GM23248 (cell line): ENCODE results near the gene ICE2. TPM values are rescaled to one million over a fixed set of nuclear protein-coding genes. Genes with fewer than 3 reads are reported as not detected.
"Not testable (repeated sequence)": the region's sequence is repeated elsewhere in the genome, so short reads cannot be mapped to it uniquely, and the experiment has no call there.

Experiments
- DNase-seq: peaks from one replicate; pipeline ENCODE4 v3.0.0-alpha.2; 2015
- H2AFZ ChIP-seq: fragments of 200-600 bp; sonication (generic); 2 replicates; pipeline ENCODE4 v1.6.1; 2016; ENCODE audit warnings: antibody characterized with exemption
- H3F3A ChIP-seq: fragments of 200-600 bp; sonication (generic); 2 replicates; pipeline ENCODE4 v1.6.1; 2016; ENCODE audit warnings: mild to moderate bottlenecking, antibody characterized with exemption, mixed run types; ENCODE audit not compliant: insufficient read depth
- H3K27ac ChIP-seq: fragments of 200-600 bp; sonication (generic); 2 replicates; pipeline ENCODE4 v1.5.1; 2016; ENCODE audit warnings: mild to moderate bottlenecking
- H3K27me3 ChIP-seq: fragments of 200-600 bp; sonication (generic); replicated peaks from 2 replicates; pipeline ENCODE4 v1.6.1; 2016; ENCODE audit warnings: mild to moderate bottlenecking; ENCODE audit not compliant: insufficient read depth
- H3K36me3 ChIP-seq: fragments of 200-600 bp; sonication (generic); 2 replicates; pipeline ENCODE4 v1.6.1; 2016; ENCODE audit warnings: low read depth, mild to moderate bottlenecking
- H3K4me1 ChIP-seq: fragments of 200-600 bp; sonication (generic); 2 replicates; pipeline ENCODE4 v1.6.1; 2016; ENCODE audit warnings: mild to moderate bottlenecking; ENCODE audit not compliant: insufficient read depth
- H3K4me2 ChIP-seq: fragments of 200-600 bp; sonication (generic); one replicate; pipeline ENCODE4 v1.6.1; 2016; ENCODE audit warnings: mild to moderate bottlenecking; ENCODE audit not compliant: unreplicated experiment
- H3K4me3 ChIP-seq: fragments of 200-600 bp; sonication (generic); 2 replicates; pipeline ENCODE4 v1.5.1; 2016; ENCODE audit warnings: mild to moderate bottlenecking
- H3K79me2 ChIP-seq: fragments of 200-600 bp; sonication (generic); 2 replicates; pipeline ENCODE4 v1.6.1; 2016; ENCODE audit warnings: mild to moderate bottlenecking; ENCODE audit not compliant: insufficient read depth
- H3K9ac ChIP-seq: fragments of 200-600 bp; sonication (generic); 2 replicates; pipeline ENCODE4 v1.6.1; 2016; ENCODE audit warnings: mild to moderate bottlenecking
- H3K9me2 ChIP-seq: fragments of 200-600 bp; sonication (generic); 2 replicates; pipeline ENCODE4 v1.6.1; 2016; ENCODE audit warnings: mixed run types, mild to moderate bottlenecking, moderate library complexity; ENCODE audit not compliant: insufficient read depth
- H3K9me3 ChIP-seq: fragments of 200-600 bp; sonication (generic); one replicate; pipeline ENCODE4 v1.6.1; 2017; ENCODE audit warnings: low read depth
- H4K20me1 ChIP-seq: fragments of 200-600 bp; sonication (generic); 2 replicates; pipeline ENCODE4 v1.6.0; 2016; ENCODE audit not compliant: insufficient read depth
- EZH2 ChIP-seq: fragments of 200-600 bp; sonication (generic); IDR thresholded peaks from 2 replicates; pipeline ENCODE4 v1.6.1; 2018; ENCODE audit warnings: antibody characterized with exemption, mild to moderate bottlenecking; ENCODE audit not compliant: insufficient read depth, poor library complexity, severe bottlenecking
- EZH2phosphoT487 ChIP-seq: fragments of 200-600 bp; sonication (generic); IDR thresholded peaks from 2 replicates; pipeline ENCODE4 v1.6.1; 2018; ENCODE audit warnings: antibody characterized with exemption, moderate library complexity, mild to moderate bottlenecking, low read depth; ENCODE audit not compliant: insufficient read depth
- WGBS, 2 experiments: methylation state at CpG; one replicate each; pipeline ENCODE4 v1.1.6; 2015 to 2017; ENCODE audit warnings: low lambda C conversion rate in 2 of 2, low coverage in 1 of 2; ENCODE audit errors: missing lambda C conversion rate in 2 of 2; 5-methylcytosine and 5-hydroxymethylcytosine counted together
- in situ Hi-C: fragments of 300-500 bp; cut with MboI; formaldehyde crosslinking; loops from 2 replicates; pipeline ENCODE4 v1.15.0; 2020
- polyA plus RNA-seq: library from polyadenylated mRNA; unstranded; fragments of >200 nt; fragmentation: Nextera tagmentation; extraction: Ambion mirVana; gene quantifications from 2 replicates; pipeline ENCODE4 v1.2.1, GENCODE V29; 2016
- total RNA-seq: library from RNA; depleted of rRNA; stranded (reverse); fragments of >200 nt; shearing (Covaris generic); gene quantifications from 2 replicates; pipeline ENCODE4 v1.2.3, GENCODE V29; 2014

ICE2 gene
- total and polyA plus RNA-seq, 2 experiments from 2014 or later: 21.6 to 25.5 TPM

DNA sequence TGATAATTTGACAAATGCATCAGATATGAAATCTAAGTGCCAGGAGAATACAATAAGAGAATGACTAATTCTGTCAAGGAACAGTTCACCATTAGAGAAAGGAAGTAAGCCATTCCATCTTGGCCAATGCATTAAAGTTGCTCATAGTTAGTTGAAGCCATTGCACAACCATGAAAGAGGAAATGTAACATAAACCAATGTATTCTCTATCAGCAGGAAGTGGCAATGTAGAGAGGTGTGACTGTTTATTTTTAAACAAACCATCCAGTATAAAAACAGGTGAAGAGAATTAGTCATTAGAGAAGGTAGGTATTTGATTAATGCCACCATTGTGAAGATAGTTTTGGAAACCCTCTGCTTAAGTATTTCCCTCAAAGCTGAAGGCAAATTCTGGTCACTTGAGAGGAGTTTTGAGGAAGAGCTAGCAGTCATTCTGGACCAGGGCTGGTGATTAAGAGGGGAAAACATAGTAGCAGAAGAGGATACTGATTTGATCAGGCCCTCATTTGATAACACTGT, 70.4 kb downstream of the ICE2 start:
- peaks cover 5% of the 10 kb centered on the region; the same call in 1 of the 2 replicates for H3K79me2 ChIP-seq
- TF ChIP-seq EZH2phosphoT487 (no peak), EZH2 (no peak)

DNA sequence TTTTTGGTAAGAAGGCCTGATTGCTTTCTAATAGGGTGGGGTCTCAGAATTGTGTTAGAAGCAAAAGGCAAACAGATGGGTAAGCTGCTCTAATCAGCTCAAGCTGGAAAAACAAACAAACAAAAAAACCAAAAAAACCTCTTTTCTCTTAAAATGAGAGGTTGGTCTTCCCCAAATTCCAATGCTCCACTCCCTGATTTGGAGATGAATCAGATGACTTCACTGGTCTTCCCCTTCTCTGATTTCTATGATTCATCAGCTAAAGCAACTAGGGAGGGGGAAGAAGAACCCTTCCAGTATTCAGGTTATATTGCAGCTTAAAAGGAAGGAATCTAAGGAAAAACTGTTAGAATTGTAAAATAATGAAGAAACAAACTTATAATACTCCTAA, 71.5 kb downstream of the ICE2 start:
- Histone ChIP-seq H3F3A (peaks cover 46% of the 10 kb centered on the region), H3K27me3 (no peaks in the 10 kb centered on the region), H3K36me3 (no peaks in the 10 kb centered on the region), H3K9me3 (no peaks in the 10 kb centered on the region), H3K27ac (peak overlapping the region; percentile 57), H4K20me1 (no peaks in the 10 kb centered on the region), H2AFZ (no peak overlapping the region), H3K4me3 (peak overlapping the region; percentile 28; the same call in 1 of the 2 replicates), H3K4me2 (peak overlapping the region; percentile 72), H3K79me2 (peaks cover 5% of the 10 kb centered on the region; the same call in 1 of the 2 replicates), H3K9ac (peak overlapping the region; percentile 7; the same call in 1 of the 2 replicates), H3K4me1 (peaks cover 40% of the 10 kb centered on the region), H3K9me2 (no peaks in the 10 kb centered on the region)
- in situ Hi-C loops: no loop called here
- no peak for TF ChIP-seq EZH2phosphoT487
- TF ChIP-seq EZH2: no peak
- peak; percentile 85 for DNase-seq

More for the DNA sequence above, 70.4 kb downstream of the ICE2 start:
- Histone ChIP-seq H3K9me3 (no peaks in the 10 kb centered on the region), H3F3A (peaks cover 42% of the 10 kb centered on the region), H3K9me2 (no peaks in the 10 kb centered on the region), H2AFZ (no peak overlapping the region), H3K27ac (peak overlapping the region; percentile 57), H3K4me3 (peak overlapping the region; percentile 28; the same call in 1 of the 2 replicates), H3K36me3 (no peaks in the 10 kb centered on the region), H3K9ac (no peak overlapping the region), H3K27me3 (no peaks in the 10 kb centered on the region), H4K20me1 (no peaks in the 10 kb centered on the region), H3K4me2 (peak overlapping the region; percentile 72), H3K4me1 (peaks cover 37% of the 10 kb centered on the region)
- in situ Hi-C loops: no loop called here
- DNase-seq: peak; percentile 92

DNA sequence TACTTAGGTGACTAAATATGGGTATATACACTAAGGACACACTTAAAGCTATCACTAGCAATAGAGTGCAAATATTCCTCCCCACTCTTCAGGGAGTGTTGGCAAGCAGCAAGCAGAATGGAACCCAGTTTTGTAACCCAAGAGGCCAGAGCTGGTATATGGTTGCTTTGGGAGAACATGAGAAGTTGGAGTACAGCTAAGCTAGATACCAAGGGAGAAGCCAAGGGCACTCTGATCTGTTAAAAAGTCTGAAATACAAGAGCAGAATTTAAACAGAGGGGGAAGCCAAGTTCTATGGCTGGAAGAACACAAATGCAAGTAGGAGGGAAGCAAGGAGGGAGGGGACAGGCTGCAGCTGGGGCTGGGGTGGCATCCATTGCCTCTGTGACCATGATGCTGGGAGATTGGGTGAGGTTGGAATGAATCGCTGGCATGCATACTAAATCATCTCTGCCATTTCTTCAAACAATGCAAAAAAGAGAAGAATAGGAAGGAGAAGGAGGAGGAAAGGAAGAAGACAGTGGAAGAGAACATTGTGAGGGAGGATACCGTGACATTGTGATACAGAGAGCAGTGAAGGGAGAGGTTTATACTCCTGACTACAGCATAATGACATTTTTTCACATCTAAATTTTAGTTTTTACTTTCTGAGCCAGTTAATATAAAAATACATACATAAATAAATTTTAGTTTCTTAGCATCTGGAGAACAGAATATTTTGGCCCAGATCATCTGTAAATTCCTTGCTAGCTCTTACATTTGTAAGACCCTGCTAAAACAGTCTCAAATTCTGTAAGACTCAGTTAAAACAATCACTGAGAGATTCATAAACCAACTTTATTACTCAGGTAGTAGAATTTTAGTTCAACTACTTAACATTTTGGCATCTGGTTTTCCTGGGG, 72.2 kb downstream of the ICE2 start:
- Histone ChIP-seq H3K9ac (no peak overlapping the region), H4K20me1 (no peaks in the 10 kb centered on the region), H3K9me3 (no peaks in the 10 kb centered on the region), H2AFZ (no peak overlapping the region), H3K9me2 (no peaks in the 10 kb centered on the region), H3F3A (peaks cover 50% of the 10 kb centered on the region), H3K27me3 (no peaks in the 10 kb centered on the region), H3K4me2 (peak overlapping the region; percentile 72), H3K36me3 (no peaks in the 10 kb centered on the region), H3K27ac (peak overlapping the region; percentile 57), H3K79me2 (peaks cover 5% of the 10 kb centered on the region), H3K4me3 (peak overlapping the region; percentile 28; the same call in 1 of the 2 replicates), H3K4me1 (peaks cover 45% of the 10 kb centered on the region)
- WGBS, 2 experiments: 34 to 45% methylated on average over 2 of the region's 2 CpGs
- DNase-seq: no peak
- TF ChIP-seq EZH2phosphoT487 (no peak), EZH2 (no peak)
- in situ Hi-C loops: no loop called here

DNA sequence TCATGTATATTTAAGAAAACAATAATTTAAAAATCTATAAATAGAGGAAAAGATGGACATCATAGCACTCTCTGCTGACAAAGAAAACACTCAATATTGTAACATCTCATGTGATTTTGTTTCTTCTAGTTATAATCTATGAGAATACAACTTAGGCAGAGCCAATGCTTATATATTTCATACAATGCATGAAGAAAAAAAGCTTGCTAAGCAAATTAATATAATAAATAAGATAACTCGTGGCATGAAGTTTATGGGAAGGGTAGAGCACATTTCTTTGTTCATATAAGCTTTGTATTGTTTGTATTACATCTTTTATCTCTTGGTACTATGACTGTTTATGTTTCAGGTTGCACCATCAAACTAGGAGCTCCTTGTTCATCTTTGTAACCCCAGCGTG, 73.5 kb downstream of the ICE2 start:
- Histone ChIP-seq H3K4me2 (no peak overlapping the region), H3K9me3 (no peaks in the 10 kb centered on the region), H3K9ac (no peak overlapping the region), H3K4me1 (peaks cover 57% of the 10 kb centered on the region), H3K79me2 (peaks cover 14% of the 10 kb centered on the region), H3K9me2 (no peaks in the 10 kb centered on the region), H3K27me3 (no peaks in the 10 kb centered on the region), H3K36me3 (no peaks in the 10 kb centered on the region), H4K20me1 (no peaks in the 10 kb centered on the region), H3F3A (peaks cover 62% of the 10 kb centered on the region), H3K4me3 (no peak overlapping the region), H3K27ac (no peak overlapping the region), H2AFZ (no peak overlapping the region)
- no peak for DNase-seq
- 60 to 73% methylated on average over 2 of the region's 2 CpGs for WGBS, 2 experiments
- in situ Hi-C loops: no loop called here
- TF ChIP-seq EZH2phosphoT487 (no peak), EZH2 (no peak)

DNA sequence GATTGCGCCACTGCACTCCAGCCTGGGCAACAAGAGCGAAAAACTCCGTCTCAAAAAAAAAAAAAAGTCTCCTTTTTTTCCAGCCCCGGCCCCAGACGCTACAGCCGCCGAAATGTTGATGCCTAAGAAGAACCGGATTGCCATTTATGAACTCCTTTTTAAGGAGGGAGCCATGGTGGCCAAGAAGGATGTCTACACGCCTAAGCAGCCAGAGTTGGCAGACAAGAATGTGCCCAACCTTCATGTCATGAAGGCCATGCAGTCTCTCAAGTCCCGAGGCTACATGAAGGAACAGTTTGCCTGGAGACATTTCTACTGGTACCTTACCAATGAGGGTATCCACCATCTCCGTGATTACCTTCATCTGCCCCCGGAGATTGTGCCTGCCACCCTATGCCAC, 74.6 kb downstream of the ICE2 start:
- H4K20me1 ChIP-seq, H2AFZ ChIP-seq, H3K9me2 ChIP-seq, in situ Hi-C loops, DNase-seq, H3K27ac ChIP-seq, H3K27me3 ChIP-seq, H3K9me3 ChIP-seq, H3K4me2 ChIP-seq, H3K4me3 ChIP-seq, H3K9ac ChIP-seq, H3K36me3 ChIP-seq: not testable (repeated sequence)
- H3K79me2 ChIP-seq: peaks cover 14% of the 10 kb centered on the region
- H3K4me1 ChIP-seq: peaks cover 68% of the 10 kb centered on the region
- WGBS, 2 experiments: 93 to 97% methylated on average over 11 to 12 of the region's 12 CpGs
- H3F3A ChIP-seq: peaks cover 73% of the 10 kb centered on the region
